Endothelial cell of umbilical vein (primary cell): ENCODE data around the gene CYB5R4. TPM values are rescaled to one million over a fixed set of nuclear protein-coding genes. Genes with fewer than 3 reads are reported as not detected.

ENCODE experiments used
- BruUV-seq: library from RNA; stranded (reverse); fragments of 400-500 nt; replicated peaks from 2 replicates; lab custom pipeline; 2021; lab: Mats Ljungman, UMichigan
- CTCF ChIA-PET: fragments of 300-600, 350-600 bp; sonication (Branson Sonifier 250); formaldehyde crosslinking; loops from one replicate; lab custom pipeline; 2021; ENCODE audit warnings: antibody characterized with exemption, inconsistent platforms; lab: Charles Lee
- POLR2A ChIA-PET: fragments of 300-600, 350-600 bp; sonication (Branson Sonifier 250); formaldehyde crosslinking; loops from one replicate; lab custom pipeline; 2021; ENCODE audit warnings: antibody characterized with exemption, inconsistent platforms; lab: Charles Lee
- DNase-seq: peaks from one replicate; pipeline ENCODE4 v3.0.0-alpha.2; 2011; ENCODE audit warnings: low read depth, low spot score
- FAIRE-seq: peaks from 2 replicates; lab custom pipeline; 2011; peaks lifted over from hg19 to GRCh38; lab: Jason Lieb, UNC
- H2AFZ ChIP-seq: 2 replicates; pipeline ENCODE4 v1.6.0; 2012; ENCODE audit warnings: low read depth, low read length, control low read depth, inconsistent platforms
- H3K27ac ChIP-seq: 2 replicates; pipeline ENCODE4 v1.5.1; 2011; ENCODE audit warnings: low read depth, mild to moderate bottlenecking, control low read depth, low read length, moderate library complexity; ENCODE audit not compliant: insufficient read depth
- H3K27me3 ChIP-seq, 2 experiments: 2 replicates each; pipeline versions ENCODE4 v1.6.0 to v1.6.1; 2011; ENCODE audit warnings: low read length in 2 of 2, mixed read lengths in 1 of 2; ENCODE audit not compliant: control insufficient read depth in 2 of 2, insufficient read depth in 2 of 2
- H3K36me3 ChIP-seq, 2 experiments: 2 replicates in 1 of 2; 3 replicates in 1 of 2; pipeline ENCODE4 v1.5.1; 2011; ENCODE audit warnings: low read length in 2 of 2, mild to moderate bottlenecking in 1 of 2, moderate library complexity in 1 of 2; ENCODE audit not compliant: control insufficient read depth in 2 of 2, insufficient read depth in 2 of 2; ENCODE audit errors: extremely low read depth in 1 of 2
- H3K4me1 ChIP-seq: 3 replicates; pipeline ENCODE4 v1.5.1; 2011; ENCODE audit warnings: mild to moderate bottlenecking, low read length; ENCODE audit not compliant: control insufficient read depth, insufficient read depth; ENCODE audit errors: extremely low read depth
- H3K4me2 ChIP-seq: 2 replicates; pipeline ENCODE4 v1.6.1; 2011; ENCODE audit warnings: low read length, control low read depth, mixed read lengths; ENCODE audit not compliant: insufficient read depth
- H3K4me3 ChIP-seq, 3 experiments: fragments of 200-600 bp in 1 of 3; sonication (generic), shearing (Covaris generic) in 1 of 3; replicated peaks in 1 of 3; 2 replicates each; pipeline ENCODE4 v1.5.1; 2011 to 2016; ENCODE audit warnings: control low read depth in 3 of 3, low read length in 3 of 3, mild to moderate bottlenecking in 2 of 3, inconsistent platforms in 1 of 3, low read depth in 1 of 3, moderate library complexity in 1 of 3; ENCODE audit not compliant: insufficient read depth in 1 of 3
- H3K79me2 ChIP-seq: 2 replicates; pipeline ENCODE4 v1.6.0; 2012; ENCODE audit warnings: low read length, inconsistent platforms; ENCODE audit not compliant: control insufficient read depth, insufficient read depth
- H3K9ac ChIP-seq: replicated peaks from 2 replicates; pipeline ENCODE3; 2011; ENCODE audit warnings: low read length, control low read depth; ENCODE audit not compliant: insufficient read depth; ENCODE audit errors: extremely low read depth
- H3K9me1 ChIP-seq: replicated peaks from 3 replicates; pipeline ENCODE4 v1.6.0; 2011; ENCODE audit warnings: mild to moderate bottlenecking, low read length; ENCODE audit not compliant: control insufficient read depth, insufficient read depth; ENCODE audit errors: extremely low read depth
- H3K9me3 ChIP-seq: replicated peaks from 2 replicates; pipeline ENCODE4 v1.5.1; 2012; ENCODE audit warnings: low read length, inconsistent platforms; ENCODE audit not compliant: control insufficient read depth, insufficient read depth
- H4K20me1 ChIP-seq: replicated peaks from 2 replicates; pipeline ENCODE3; 2011; ENCODE audit warnings: mild to moderate bottlenecking, low read length; ENCODE audit not compliant: control insufficient read depth, insufficient read depth; ENCODE audit errors: extremely low read depth
- CTCF ChIP-seq, 2 donors: IDR thresholded peaks; 1 replicate in 1 of 2; 2 replicates in 1 of 2; pipeline ENCODE4 v1.5.1; 2011; ENCODE audit warnings: low read length in 2 of 2, mild to moderate bottlenecking in 2 of 2, moderate library complexity in 2 of 2, control low read depth in 1 of 2, inconsistent platforms in 1 of 2, low read depth in 1 of 2; ENCODE audit not compliant: insufficient read depth in 1 of 2; ENCODE audit errors: extremely low read depth in 1 of 2
- EZH2 ChIP-seq: IDR thresholded peaks from 2 replicates; pipeline ENCODE4 v1.6.1; 2012; ENCODE audit warnings: borderline replicate concordance, low read depth, mild to moderate bottlenecking, moderate library complexity, low read length, inconsistent platforms; ENCODE audit not compliant: severe bottlenecking
- FOS ChIP-seq: IDR thresholded peaks from 2 replicates; pipeline ENCODE4 v1.6.1; 2011; ENCODE audit warnings: mild to moderate bottlenecking, low read length, moderate library complexity, borderline replicate concordance; ENCODE audit not compliant: insufficient read depth
- GATA2 ChIP-seq: IDR thresholded peaks from 2 replicates; pipeline ENCODE4 v1.7.0; 2011; ENCODE audit warnings: low read depth, mild to moderate bottlenecking, moderate library complexity, mixed read lengths, low read length; ENCODE audit not compliant: insufficient read length, insufficient read depth
- JUN ChIP-seq: IDR thresholded peaks from 2 replicates; pipeline ENCODE4 v1.6.1; 2011; ENCODE audit warnings: borderline replicate concordance, low read depth; ENCODE audit not compliant: insufficient read length, insufficient read depth
- MAX ChIP-seq: IDR thresholded peaks from 2 replicates; pipeline ENCODE4 v1.6.1; 2011; ENCODE audit not compliant: insufficient read depth, insufficient read length
- MYC ChIP-seq: IDR thresholded peaks from one replicate; pipeline ENCODE4 v1.6.1; 2011; ENCODE audit warnings: mild to moderate bottlenecking, low read depth, low read length
- POLR2A ChIP-seq: IDR thresholded peaks from 2 replicates; pipeline ENCODE4 v1.6.1; 2012; ENCODE audit warnings: low read depth, mild to moderate bottlenecking, control low read depth, low read length
- POLR2AphosphoS5 ChIP-seq: IDR thresholded peaks from 2 replicates; pipeline ENCODE4 v1.6.1; 2012; ENCODE audit warnings: low read depth, mild to moderate bottlenecking, control low read depth, low read length, moderate library complexity; ENCODE audit not compliant: insufficient read depth
- dilution Hi-C: fragments of 300-500 bp; cut with MboI; formaldehyde crosslinking; loops from one replicate; pipeline ENCODE4 v1.15.0; 2019; ENCODE audit warnings: low sequenced_read_pairs; ENCODE audit not compliant: extremely low pct_ligation_motif_present
- intact Hi-C: fragments of 100-400 bp; cut with micrococcal nuclease; formaldehyde crosslinking; loops from one replicate; pipeline ENCODE4 v1.10.0; 2022
- polyA plus RNA-seq, 4 experiments: library from polyadenylated mRNA; depleted of rRNA in 3 of 4; stranded (reverse) in 3 of 4; unstranded in 1 of 4; fragments of >200 nt; gene quantifications; 2 replicates each; pipeline versions ENCODE4 v1.2.1 to v1.2.3, GENCODE V29; 2011 to 2012; ENCODE audit warnings: missing spikeins in 1 of 4
- total RNA-seq: library from RNA; stranded (reverse); gene quantifications from 2 replicates; pipeline ENCODE4 v1.2.3, GENCODE V29; 2021

Gene CYB5R4
- total and polyA plus RNA-seq, 2 donors (not counting 3 experiments of a cell fraction or from before 2014, with no cell fraction given), result 3.1 to 13.4 TPM

- no TSS peak for BruUV-seq
- DNase-seq (no peak), FAIRE-seq (no peak)
- H2AFZ ChIP-seq, result no peak overlapping the region
- no peak overlapping the region for H3K4me3 ChIP-seq
- no peaks in the 10 kb centered on the region for H3K9me3 ChIP-seq
- ChIA-PET POLR2A (no interaction called here), CTCF (interaction anchor here (1.4 to 1.5 kb wide), 2 partner anchors 13 to 22 kb away, joined by 3 to 4 read pairs; partner anchors contain the start of gene CYB5R4)
- dilution Hi-C loops (no loop called here), intact Hi-C loops (no loop called here)
- H3K79me2 ChIP-seq, result no peaks in the 10 kb centered on the region
- H3K4me1 ChIP-seq, result no peaks in the 10 kb centered on the region
- peaks cover 6 to 7% of the 10 kb centered on the region in 2 experiments for H3K27me3 ChIP-seq
- H3K9ac ChIP-seq, result no peak overlapping the region
- TF ChIP-seq EZH2 (no peak), FOS (no peak), CTCF (IDR thresholded peaks at IDR 0.05; ENCODE audit: extremely low read depth in 1 of 2, insufficient read depth in 1 of 2, low read depth in 1 of 2, low read length in 2 of 2) (no peak), MYC (no peak), JUN (no peak), POLR2AphosphoS5 (no peak), MAX (no peak), GATA2 (no peak), POLR2A (no peak)
- no peaks in the 10 kb centered on the region for H3K9me1 ChIP-seq
- no peak overlapping the region for H3K4me2 ChIP-seq
- no peak overlapping the region for H3K27ac ChIP-seq
- no peaks in the 10 kb centered on the region for H4K20me1 ChIP-seq
- no peaks in the 10 kb centered on the region for H3K36me3 ChIP-seq
These were observed 13.2 kb upstream of the CYB5R4 start for GRCh38 chr6:83846291-83846690.
